CD4-positive, alpha-beta memory T cell (primary cell): ENCODE measurements around the gene VPREB3. TPM values are rescaled to one million over a fixed set of nuclear protein-coding genes. Genes with fewer than 3 reads are reported as not detected.
A peak's percentile ranks its signal among the peaks of the same experiment; 100 is the strongest.

Experiments used
- CTCF ChIA-PET: fragments of 350-600 bp; sonication (Branson Sonifier 250); formaldehyde crosslinking; loops from one replicate; lab custom pipeline; 2021; ENCODE audit warnings: inconsistent platforms; ENCODE audit not compliant: partially characterized antibody; lab: Charles Lee
- POLR2A ChIA-PET: fragments of 350-600 bp; sonication (Branson Sonifier 250); formaldehyde crosslinking; loops from one replicate; lab custom pipeline; 2021; ENCODE audit not compliant: partially characterized antibody; lab: Charles Lee
- DNase-seq, 5 donors: peaks; one replicate each; pipeline versions ENCODE4 v3.0.0 to v3.0.0-alpha.2; 2020 to 2022; ENCODE audit warnings: mixed read lengths in 1 of 5
- H3K27ac ChIP-seq: one replicate; pipeline ENCODE4 v1.7.0; 2013; ENCODE audit warnings: low read depth, low read length
- H3K27me3 ChIP-seq: 2 replicates; pipeline ENCODE4 v1.7.0; 2013; ENCODE audit warnings: mild to moderate bottlenecking, low read length, moderate library complexity; ENCODE audit not compliant: insufficient read depth
- H3K36me3 ChIP-seq: 2 replicates; pipeline ENCODE4 v1.7.0; 2013; ENCODE audit warnings: mild to moderate bottlenecking, low read length, moderate library complexity; ENCODE audit not compliant: insufficient read depth
- H3K4me1 ChIP-seq: 2 replicates; pipeline ENCODE4 v1.7.0; 2013; ENCODE audit warnings: mild to moderate bottlenecking, low read length, moderate library complexity; ENCODE audit not compliant: insufficient read depth
- H3K4me3 ChIP-seq, 2 donors: one replicate each; pipeline ENCODE4 v1.7.0; 2013; ENCODE audit warnings: low read length in 2 of 2, mild to moderate bottlenecking in 1 of 2
- H3K9me3 ChIP-seq, 2 donors: one replicate each; pipeline ENCODE4 v1.7.0; 2013; ENCODE audit warnings: low read length in 2 of 2, control low read depth in 1 of 2; ENCODE audit not compliant: control insufficient read depth in 1 of 2
- H3K27ac Mint-ChIP-seq, 7 donors: one replicate each; pipeline ENCODE4 v1.8.0; 2020 to 2021; ENCODE audit warnings: mixed read lengths in 7 of 7, mild to moderate bottlenecking in 6 of 7, inconsistent platforms in 3 of 7, moderate library complexity in 3 of 7
- H3K27me3 Mint-ChIP-seq, 2 donors: one replicate each; pipeline ENCODE4 v1.8.0; 2020 to 2021; ENCODE audit warnings: mixed read lengths in 2 of 2
- H3K36me3 Mint-ChIP-seq, 2 donors: one replicate each; pipeline ENCODE4 v1.8.0; 2020 to 2021; ENCODE audit warnings: mixed read lengths in 2 of 2, inconsistent platforms in 1 of 2, mild to moderate bottlenecking in 1 of 2
- H3K4me1 Mint-ChIP-seq, 4 donors: one replicate each; pipeline ENCODE4 v1.8.0; 2020 to 2021; ENCODE audit warnings: mixed read lengths in 4 of 4, mild to moderate bottlenecking in 1 of 4
- H3K4me3 Mint-ChIP-seq, 8 donors: one replicate each; pipeline ENCODE4 v1.8.0; 2020 to 2021; ENCODE audit warnings: mixed read lengths in 8 of 8, mild to moderate bottlenecking in 7 of 8, moderate library complexity in 6 of 8, inconsistent platforms in 3 of 8
- H3K9me3 Mint-ChIP-seq, 8 donors: one replicate each; pipeline ENCODE4 v1.8.0; 2020 to 2021; ENCODE audit warnings: mixed read lengths in 8 of 8, mild to moderate bottlenecking in 5 of 8, inconsistent platforms in 3 of 8, moderate library complexity in 1 of 8
- intact Hi-C: fragments of 100-400 bp; cut with micrococcal nuclease; formaldehyde crosslinking; loops from one replicate; pipeline ENCODE4 v1.15.1; 2023
- polyA plus RNA-seq, 2 donors: library from polyadenylated mRNA; unstranded; fragments of 300-500 nt; fragmentation: Illumina TruSeq; gene quantifications; one replicate each; pipeline ENCODE4 v1.2.3, GENCODE V29; 2021
- total RNA-seq, 2 experiments: library from RNA; stranded (reverse); gene quantifications; one replicate each; pipeline ENCODE4 v1.2.3, GENCODE V29; 2021

VPREB3 gene
- total and polyA plus RNA-seq, 4 experiments from 2014 or later = 1.2 to 5.5 TPM; not detected in 2

DNA sequence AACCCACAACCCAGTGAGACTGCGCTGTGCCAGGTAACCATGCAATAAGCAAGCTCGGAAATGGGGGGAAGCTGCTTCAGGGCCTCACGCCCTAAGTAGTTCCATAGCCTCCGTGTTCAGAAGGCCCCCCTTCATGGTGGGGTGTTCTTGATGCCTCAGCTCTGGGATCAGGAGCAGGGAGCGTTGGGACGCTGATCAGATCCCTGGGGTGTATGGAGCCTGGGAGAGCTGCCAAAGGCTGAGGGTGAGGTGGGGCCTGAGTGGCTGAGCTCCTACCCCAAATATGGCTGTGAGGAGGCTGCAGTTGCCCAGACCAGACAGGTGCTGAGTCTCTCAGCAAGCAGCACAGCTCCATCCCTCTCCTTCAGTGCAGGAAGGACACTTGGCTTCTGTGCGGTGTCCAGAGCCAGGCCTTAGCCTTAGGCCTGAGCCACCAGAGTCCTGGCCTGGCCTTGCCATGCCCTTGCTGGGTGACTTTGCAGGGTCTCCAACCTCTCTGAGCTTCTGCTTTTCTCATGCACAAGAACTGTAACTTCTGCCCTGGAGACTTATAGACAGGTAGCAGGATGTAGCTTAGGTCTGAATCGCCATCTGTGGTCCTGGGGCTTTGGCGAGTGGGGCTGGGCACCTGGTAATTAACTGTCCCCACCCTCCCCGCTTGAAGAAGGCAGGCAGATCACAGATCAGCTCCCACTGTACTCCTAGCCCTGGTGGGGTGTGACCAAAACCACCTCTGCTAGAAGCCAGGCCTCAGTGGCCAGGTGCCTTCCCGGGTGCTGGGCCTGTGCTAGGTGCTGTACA, 23.8 kb upstream of the VPREB3 start:
- no peaks in the 10 kb centered on the region for H3K9me3 ChIP-seq
- peaks cover 3% of the 10 kb centered on the region for H3K4me1 ChIP-seq
- no peak overlapping the region for H3K27ac ChIP-seq
- H3K36me3 ChIP-seq = no peaks in the 10 kb centered on the region
- H3K4me3 ChIP-seq = no peak overlapping the region
- ChIA-PET CTCF (interaction anchor here (1.3 to 1.4 kb wide), 2 partner anchors 11 to 20 kb away, joined by 3 read pairs; no protein-coding TSS in a partner anchor), POLR2A (interaction anchor here (0.6 kb wide), 1 partner anchor 12 kb away, joined by 3 read pairs; no protein-coding TSS in a partner anchor)
- H3K27ac Mint-ChIP-seq = no peak overlapping the region
- H3K27me3 Mint-ChIP-seq = peaks cover 0 to 1% of the 10 kb centered on the region in 2 donors
- no peak overlapping the region for H3K4me3 Mint-ChIP-seq
- H3K27me3 ChIP-seq = no peaks in the 10 kb centered on the region
- peaks cover 0 to 9% (median 5%) of the 10 kb centered on the region in 4 donors for H3K4me1 Mint-ChIP-seq
- no peaks in the 10 kb centered on the region for H3K9me3 Mint-ChIP-seq
- no peak for DNase-seq
- no peaks in the 10 kb centered on the region for H3K36me3 Mint-ChIP-seq
- intact Hi-C loops = no loop called here

- intact Hi-C loops = no loop called here
- peaks cover 0 to 1% of the 10 kb centered on the region in 2 donors for H3K27me3 Mint-ChIP-seq
- DNase-seq = no peak
- H3K9me3 ChIP-seq = no peaks in the 10 kb centered on the region
- no peaks in the 10 kb centered on the region for H3K36me3 Mint-ChIP-seq
- H3K4me1 Mint-ChIP-seq = peaks cover 8 to 26% (median 11%) of the 10 kb centered on the region in 4 donors
- H3K4me1 ChIP-seq = peaks cover 13% of the 10 kb centered on the region
- H3K4me3 Mint-ChIP-seq = no peak overlapping the region
- H3K27me3 ChIP-seq = no peaks in the 10 kb centered on the region
- no peaks in the 10 kb centered on the region for H3K36me3 ChIP-seq
- ChIA-PET CTCF (interaction anchor here (1.5 kb wide), 1 partner anchor 71 kb away, joined by 4 read pairs; no protein-coding TSS in a partner anchor), POLR2A (interaction anchor here (0.6 to 1.9 kb wide), 2 partner anchors 81 to 235 kb away, joined by 3 to 4 read pairs; partner anchors contain the start of gene CABIN1)
- no peak overlapping the region for H3K27ac ChIP-seq
- peak overlapping the region in 2 of 7 donors; percentile 9 to 85 for H3K27ac Mint-ChIP-seq
- H3K9me3 Mint-ChIP-seq = no peaks in the 10 kb centered on the region
- no peak overlapping the region for H3K4me3 ChIP-seq
Observed at GRCh38 chr22:23775779-23776375, 21.7 kb upstream of the VPREB3 start.

DNA sequence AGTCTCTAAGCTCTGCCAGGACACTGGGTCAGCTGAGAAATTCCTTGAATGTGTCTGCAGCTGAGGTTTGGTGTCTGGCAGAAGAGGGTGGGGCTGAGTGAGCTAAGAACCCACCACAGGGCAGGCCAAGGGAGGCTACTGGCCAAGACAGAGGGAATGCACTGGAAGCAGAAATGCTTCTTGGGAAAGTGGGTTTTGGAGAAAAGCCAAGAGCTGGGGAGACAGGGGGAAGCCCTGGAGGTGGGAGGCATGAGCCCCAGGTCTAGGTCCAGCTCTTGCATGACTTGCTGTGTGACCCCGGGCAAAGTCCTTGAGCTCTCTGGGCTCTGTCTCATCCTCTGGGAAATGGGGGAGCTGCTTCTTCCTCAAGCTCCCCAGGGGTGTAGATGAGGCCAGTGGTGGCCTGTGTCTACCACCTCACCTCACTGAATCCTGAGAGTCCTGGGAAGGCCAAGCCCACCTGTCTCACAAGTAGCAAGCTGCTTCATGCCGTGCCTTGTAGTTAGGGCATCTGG, 20.8 kb upstream of the VPREB3 start:
- intact Hi-C loops = no loop called here

DNA sequence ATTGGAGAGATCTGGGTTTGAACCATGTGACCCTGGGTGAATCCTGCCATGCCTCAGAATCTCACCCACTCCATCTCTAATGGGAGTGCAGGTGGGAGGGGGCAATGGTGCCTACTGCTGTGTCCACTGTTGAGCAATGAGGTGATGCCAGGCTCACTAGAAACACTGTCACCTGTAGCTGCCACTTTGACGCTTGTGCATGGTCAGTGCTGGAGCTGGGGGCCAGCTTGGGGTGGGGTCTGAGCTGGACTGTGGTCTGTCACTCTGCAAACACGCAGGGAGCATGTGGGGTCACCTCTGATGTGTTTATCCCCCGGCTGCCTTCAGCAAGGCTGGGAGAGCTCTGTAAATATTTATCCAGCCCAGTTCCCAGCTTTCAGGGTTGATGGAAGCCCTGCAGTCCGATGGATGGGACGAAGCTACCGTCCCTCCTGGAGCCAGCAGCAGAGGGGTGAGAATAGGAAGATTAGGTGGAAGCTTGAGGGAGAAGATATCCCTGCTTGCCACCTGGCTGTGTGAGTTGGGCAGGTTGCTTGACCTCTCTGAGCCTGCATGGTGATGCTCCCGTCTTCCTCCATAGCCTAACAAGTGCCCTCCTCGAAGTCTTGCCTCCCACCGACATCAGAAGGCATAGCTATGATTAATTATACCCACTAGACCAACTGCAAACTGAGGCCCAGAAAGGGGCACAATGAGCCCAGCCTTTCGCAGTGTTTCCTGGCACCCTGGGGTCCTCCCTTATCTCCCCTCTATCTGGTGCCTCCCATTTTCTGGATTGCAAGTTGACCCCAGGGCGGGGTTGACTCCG, 20.1 kb upstream of the VPREB3 start:
- Mint-ChIP-seq H3K4me3 (peak overlapping the region in 1 of 8 donors; percentile 21), H3K4me1 (peaks cover 8 to 24% (median 12%) of the 10 kb centered on the region in 4 donors), H3K27me3 (peaks cover 0 to 1% of the 10 kb centered on the region in 2 donors), H3K27ac (peak overlapping the region in 2 of 7 donors; percentile 36 to 83), H3K9me3 (no peaks in the 10 kb centered on the region), H3K36me3 (no peaks in the 10 kb centered on the region)
- H3K36me3 ChIP-seq = no peaks in the 10 kb centered on the region
- no peaks in the 10 kb centered on the region for H3K27me3 ChIP-seq
- POLR2A ChIA-PET = interaction anchor here (1.9 to 2.4 kb wide), 2 partner anchors 13 to 237 kb away, joined by 4 to 7 read pairs; partner anchors contain the start of genes CABIN1 and SMARCB1
- no peak overlapping the region for H3K4me3 ChIP-seq
- DNase-seq = no peak
- H3K9me3 ChIP-seq = no peaks in the 10 kb centered on the region
- peaks cover 16% of the 10 kb centered on the region for H3K4me1 ChIP-seq
- CTCF ChIA-PET = interaction anchor here (1.1 to 1.9 kb wide), 3 partner anchors 72 to 78 kb away, joined by 4 to 8 read pairs (median 5); no protein-coding TSS in a partner anchor
- H3K27ac ChIP-seq = no peak overlapping the region
- intact Hi-C loops = no loop called here

More for the DNA sequence above, 20.8 kb upstream of the VPREB3 start:
- no peaks in the 10 kb centered on the region for H3K27me3 ChIP-seq
- Mint-ChIP-seq H3K4me1 (peaks cover 8 to 27% (median 12%) of the 10 kb centered on the region in 4 donors), H3K9me3 (no peaks in the 10 kb centered on the region), H3K36me3 (no peaks in the 10 kb centered on the region), H3K27ac (peak overlapping the region in 1 of 7 donors; percentile 36), H3K4me3 (no peak overlapping the region), H3K27me3 (peaks cover 0 to 1% of the 10 kb centered on the region in 2 donors)
- H3K9me3 ChIP-seq = no peaks in the 10 kb centered on the region
- H3K4me3 ChIP-seq = no peak overlapping the region
- H3K27ac ChIP-seq = no peak overlapping the region
- DNase-seq = no peak
- ChIA-PET POLR2A (interaction anchor here (1.9 to 2.4 kb wide), 2 partner anchors 12 to 236 kb away, joined by 4 to 7 read pairs; partner anchors contain the start of genes CABIN1 and SMARCB1), CTCF (interaction anchor here (1.1 to 1.9 kb wide), 3 partner anchors 72 to 77 kb away, joined by 4 to 8 read pairs (median 5); no protein-coding TSS in a partner anchor)
- H3K36me3 ChIP-seq = no peaks in the 10 kb centered on the region
- H3K4me1 ChIP-seq = peaks cover 16% of the 10 kb centered on the region

DNA sequence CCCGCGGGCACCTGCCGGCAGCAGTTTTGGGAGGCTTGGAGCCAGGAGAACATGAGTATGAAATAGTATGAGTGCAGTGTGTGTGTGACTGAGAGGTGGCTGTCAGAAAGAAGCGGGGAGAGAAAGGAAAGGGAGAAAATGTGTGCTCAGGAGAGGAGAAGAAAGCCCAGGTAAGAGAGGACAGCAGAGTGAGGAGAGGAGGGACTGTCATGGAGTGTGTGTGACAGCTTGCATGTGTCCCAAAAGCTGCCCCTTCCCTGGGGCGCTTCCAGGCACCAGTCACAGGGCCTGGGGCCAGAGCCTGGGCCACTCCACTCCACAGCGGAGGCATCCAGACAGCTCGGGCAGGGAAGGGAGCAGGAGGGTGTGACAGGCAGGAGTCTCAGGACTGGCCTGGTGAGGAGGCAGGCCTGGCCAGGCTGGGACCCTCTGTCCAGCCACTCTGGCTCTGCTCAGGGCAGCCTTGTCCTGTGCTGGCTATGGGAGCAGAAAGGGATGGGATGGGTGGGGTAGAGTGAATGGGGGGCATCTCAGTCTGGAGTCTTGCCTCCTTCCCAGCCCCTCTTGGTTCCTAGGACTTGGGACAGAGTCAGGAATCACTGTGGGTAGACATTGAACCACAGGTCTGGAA, 19.4 kb upstream of the VPREB3 start:
- Mint-ChIP-seq H3K27ac (peak overlapping the region in 2 of 7 donors; percentile 5 to 48), H3K27me3 (peaks cover 0 to 1% of the 10 kb centered on the region in 2 donors), H3K4me1 (peaks cover 8 to 24% (median 12%) of the 10 kb centered on the region in 4 donors), H3K4me3 (peak overlapping the region; percentile 1 to 77 (median 53)), H3K36me3 (no peaks in the 10 kb centered on the region), H3K9me3 (no peaks in the 10 kb centered on the region)
- Histone ChIP-seq H3K27ac (no peak overlapping the region), H3K27me3 (no peaks in the 10 kb centered on the region), H3K4me3 (no peak overlapping the region), H3K9me3 (no peaks in the 10 kb centered on the region), H3K4me1 (peaks cover 16% of the 10 kb centered on the region), H3K36me3 (no peaks in the 10 kb centered on the region)
- intact Hi-C loops = loop anchor here (2.0 kb wide), 1 partner anchor 65 kb away; the partner anchor contains the start of gene DERL3
- DNase-seq = no peak
- ChIA-PET POLR2A (interaction anchor here (2.4 kb wide), 1 partner anchor 13 kb away, joined by 7 read pairs; the partner anchor contains the start of gene SMARCB1), CTCF (interaction anchor here (1.9 kb wide), 1 partner anchor 76 kb away, joined by 8 read pairs; no protein-coding TSS in a partner anchor)
